Mesenchymal stem cell (in vitro differentiated cells and primary cell): ENCODE results near the gene PCNX4.

Source experiments
- DNase-seq: peaks from one replicate; pipeline ENCODE4 v3.0.0-alpha.2; 2013
- H2AFZ ChIP-seq: one replicate; pipeline ENCODE4 v1.6.1; 2013; ENCODE audit warnings: low read depth, mild to moderate bottlenecking, control low read depth, inconsistent platforms, low read length, moderate library complexity
- H2AK5ac ChIP-seq: 2 replicates; pipeline ENCODE4 v1.6.1; 2013; ENCODE audit warnings: low read length, moderate library complexity, mild to moderate bottlenecking, inconsistent platforms; ENCODE audit not compliant: severe bottlenecking
- H2BK120ac ChIP-seq: one replicate; pipeline ENCODE4 v1.6.1; 2013; ENCODE audit warnings: low read depth, mild to moderate bottlenecking, inconsistent platforms, low read length, moderate library complexity
- H2BK12ac ChIP-seq, 2 experiments: one replicate each; pipeline ENCODE4 v1.6.1; 2013; ENCODE audit warnings: inconsistent platforms in 2 of 2, low read length in 2 of 2, mild to moderate bottlenecking in 2 of 2, moderate library complexity in 2 of 2, control low read depth in 1 of 2
- H2BK15ac ChIP-seq: one replicate; pipeline ENCODE4 v1.6.1; 2013; ENCODE audit warnings: mild to moderate bottlenecking, low read depth, inconsistent platforms; ENCODE audit not compliant: poor library complexity, severe bottlenecking
- H2BK5ac ChIP-seq: 2 replicates; pipeline ENCODE4 v1.6.1; 2013; ENCODE audit warnings: low read depth, mild to moderate bottlenecking, low read length, control low read depth, inconsistent platforms; ENCODE audit not compliant: poor library complexity, severe bottlenecking
- H3K14ac ChIP-seq, 2 experiments: one replicate each; pipeline ENCODE4 v1.6.1; 2013; ENCODE audit warnings: inconsistent platforms in 2 of 2, low read length in 2 of 2, control low read depth in 1 of 2, mild to moderate bottlenecking in 1 of 2, moderate library complexity in 1 of 2
- H3K18ac ChIP-seq, 2 experiments: one replicate each; pipeline ENCODE4 v1.6.1; 2013; ENCODE audit warnings: inconsistent platforms in 2 of 2, low read length in 2 of 2, control low read depth in 1 of 2, low read depth in 1 of 2, mild to moderate bottlenecking in 1 of 2
- H3K23ac ChIP-seq, 2 experiments: one replicate each; pipeline ENCODE4 v1.6.1; 2013; ENCODE audit warnings: inconsistent platforms in 2 of 2, low read length in 2 of 2, mild to moderate bottlenecking in 2 of 2, moderate library complexity in 2 of 2, control low read depth in 1 of 2
- H3K27ac ChIP-seq: 2 replicates; pipeline ENCODE4 v1.5.1; 2013; ENCODE audit warnings: mild to moderate bottlenecking, moderate library complexity, low read length, control low read depth, inconsistent platforms; ENCODE audit not compliant: poor library complexity, severe bottlenecking
- H3K27me3 ChIP-seq, 2 experiments: 2 replicates each; pipeline versions ENCODE4 v1.6.1 to v1.7.0; 2013; ENCODE audit warnings: low read length in 2 of 2, mild to moderate bottlenecking in 2 of 2, moderate library complexity in 2 of 2, control low read depth in 1 of 2, inconsistent platforms in 1 of 2; ENCODE audit not compliant: control insufficient read depth in 1 of 2, insufficient read depth in 1 of 2
- H3K36me3 ChIP-seq, 2 experiments: 2 replicates each; pipeline versions ENCODE4 v1.6.1 to v1.7.0; 2013; ENCODE audit warnings: low read length in 2 of 2, control low read depth in 1 of 2, inconsistent platforms in 1 of 2, low read depth in 1 of 2, mild to moderate bottlenecking in 1 of 2; ENCODE audit not compliant: insufficient read depth in 2 of 2, control insufficient read depth in 1 of 2
- H3K4ac ChIP-seq, 2 experiments: one replicate each; pipeline ENCODE4 v1.6.1; 2013; ENCODE audit warnings: inconsistent platforms in 2 of 2, low read length in 2 of 2, mild to moderate bottlenecking in 2 of 2, moderate library complexity in 2 of 2, control low read depth in 1 of 2, low read depth in 1 of 2
- H3K4me1 ChIP-seq: 2 replicates; pipeline ENCODE4 v1.6.1; 2013; ENCODE audit warnings: low read depth, low read length, control low read depth; ENCODE audit not compliant: control insufficient read depth, insufficient read depth
- H3K4me2 ChIP-seq: 2 replicates; pipeline ENCODE4 v1.6.1; 2013; ENCODE audit warnings: low read length, mild to moderate bottlenecking, inconsistent platforms; ENCODE audit not compliant: poor library complexity, severe bottlenecking
- H3K4me3 ChIP-seq, 2 experiments: 2 replicates each; pipeline versions ENCODE4 v1.5.1 to v1.7.0; 2013; ENCODE audit warnings: low read length in 2 of 2, mild to moderate bottlenecking in 2 of 2, control low read depth in 1 of 2, low read depth in 1 of 2; ENCODE audit not compliant: insufficient read depth in 1 of 2
- H3K79me1 ChIP-seq: replicated peaks from 2 replicates; pipeline ENCODE4 v1.6.1; 2013; ENCODE audit warnings: mild to moderate bottlenecking, control low read depth, low read length, inconsistent platforms; ENCODE audit not compliant: poor library complexity, severe bottlenecking
- H3K9ac ChIP-seq: 2 replicates; pipeline ENCODE4 v1.7.0; 2013; ENCODE audit warnings: mild to moderate bottlenecking, low read length, moderate library complexity
- H3K9me3 ChIP-seq: 2 replicates; pipeline ENCODE4 v1.7.0; 2013; ENCODE audit warnings: mild to moderate bottlenecking, low read length; ENCODE audit not compliant: control insufficient read depth
- H4K8ac ChIP-seq: one replicate; pipeline ENCODE4 v1.6.1; 2013; ENCODE audit warnings: inconsistent platforms, mild to moderate bottlenecking, low read length, moderate library complexity
- H4K91ac ChIP-seq: one replicate; pipeline ENCODE4 v1.6.1; 2013; ENCODE audit warnings: mild to moderate bottlenecking, low read length, inconsistent platforms
- WGBS: methylation state at CpG from one replicate; pipeline ENCODE4 v1.1.7; 2013; ENCODE audit warnings: mixed read lengths; 5-methylcytosine and 5-hydroxymethylcytosine counted together

The PCNX4 gene

GRCh38 chr14:60214415-60215126 is 122.8 kb downstream of the PCNX4 start:
- Histone ChIP-seq H2AFZ (no peak overlapping the region), H3K23ac (no peak overlapping the region), H3K4me3 (no peak overlapping the region)

GRCh38 chr14:60215127-60215444 is 123.4 kb downstream of the PCNX4 start:
- Histone ChIP-seq H3K9ac (no peak overlapping the region), H3K4me1 (no peaks in the 10 kb centered on the region), H3K36me3 (no peaks in the 10 kb centered on the region), H3K18ac (no peak overlapping the region), H3K27me3 (peaks cover 3 to 4% of the 10 kb centered on the region in 2 experiments), H2BK120ac (no peak overlapping the region), H3K4me2 (no peak overlapping the region), H4K91ac (no peak overlapping the region), H2BK5ac (no peak overlapping the region), H3K9me3 (peaks cover 2% of the 10 kb centered on the region), H3K4me3 (no peak overlapping the region), H2AK5ac (no peak overlapping the region), H3K14ac (no peak overlapping the region), H3K23ac (no peak overlapping the region), H3K4ac (no peak overlapping the region), H4K8ac (no peak overlapping the region), H2AFZ (no peak overlapping the region), H2BK12ac (no peak overlapping the region), H2BK15ac (no peak overlapping the region), H3K27ac (no peak overlapping the region), H3K79me1 (no peaks in the 10 kb centered on the region)
- 79% methylated on average over 1 of the region's 2 CpGs for WGBS
- DNase-seq: no peak

More at GRCh38 chr14:60214415-60215126, 122.8 kb downstream of the PCNX4 start:
- Histone ChIP-seq H2BK12ac (no peak overlapping the region), H2BK120ac (no peak overlapping the region), H3K4me1 (no peaks in the 10 kb centered on the region), H3K27ac (no peak overlapping the region), H3K27me3 (peaks cover 2 to 4% of the 10 kb centered on the region in 2 experiments), H4K91ac (no peak overlapping the region), H2AK5ac (no peak overlapping the region), H2BK15ac (no peak overlapping the region), H3K79me1 (no peaks in the 10 kb centered on the region), H4K8ac (no peak overlapping the region), H3K4ac (no peak overlapping the region), H3K14ac (no peak overlapping the region), H3K36me3 (no peaks in the 10 kb centered on the region), H3K9me3 (peaks cover 5% of the 10 kb centered on the region), H3K4me2 (no peak overlapping the region), H3K18ac (no peak overlapping the region), H3K9ac (no peak overlapping the region), H2BK5ac (no peak overlapping the region)
- DNase-seq: no peak
- no CpG with 5 or more reads among the region's 1 CpG for WGBS

GRCh38 chr14:60215520-60216420 is 124.0 kb downstream of the PCNX4 start:
- H3K9ac ChIP-seq: no peak overlapping the region
- no peak overlapping the region for H3K27ac ChIP-seq
- no peak overlapping the region for H2AFZ ChIP-seq
- H3K79me1 ChIP-seq: no peaks in the 10 kb centered on the region
- no peak overlapping the region for H3K23ac ChIP-seq
- H3K18ac ChIP-seq: no peak overlapping the region
- H3K36me3 ChIP-seq: no peaks in the 10 kb centered on the region
- no peak overlapping the region for H4K91ac ChIP-seq
- H4K8ac ChIP-seq: no peak overlapping the region
- no peak overlapping the region for H2BK12ac ChIP-seq
- no peaks in the 10 kb centered on the region for H3K9me3 ChIP-seq
- no peak overlapping the region for H3K14ac ChIP-seq
- H3K4me3 ChIP-seq: no peak overlapping the region
- no peaks in the 10 kb centered on the region for H3K4me1 ChIP-seq
- no peak overlapping the region for H3K4ac ChIP-seq
- H3K27me3 ChIP-seq: peaks cover 3 to 4% of the 10 kb centered on the region in 2 experiments
- no peak overlapping the region for H2BK15ac ChIP-seq
- no peak for DNase-seq
- no peak overlapping the region for H2BK120ac ChIP-seq
- no peak overlapping the region for H2BK5ac ChIP-seq
- 93% methylated on average over 2 of the region's 4 CpGs for WGBS
- H3K4me2 ChIP-seq: no peak overlapping the region
- H2AK5ac ChIP-seq: no peak overlapping the region

- Histone ChIP-seq H3K14ac (no peak overlapping the region), H2AK5ac (no peak overlapping the region), H2BK15ac (no peak overlapping the region), H2BK12ac (no peak overlapping the region), H2BK120ac (no peak overlapping the region), H3K9ac (no peak overlapping the region), H2AFZ (no peak overlapping the region), H3K36me3 (no peaks in the 10 kb centered on the region), H3K79me1 (no peaks in the 10 kb centered on the region), H3K27ac (no peak overlapping the region), H3K9me3 (no peaks in the 10 kb centered on the region), H3K23ac (no peak overlapping the region), H3K4me1 (no peaks in the 10 kb centered on the region), H4K91ac (no peak overlapping the region), H3K4ac (no peak overlapping the region), H3K18ac (no peak overlapping the region), H4K8ac (no peak overlapping the region), H3K27me3 (peaks cover 0 to 3% of the 10 kb centered on the region in 2 experiments), H3K4me2 (no peak overlapping the region), H3K4me3 (no peak overlapping the region), H2BK5ac (no peak overlapping the region)
- WGBS: 75% methylated on average over 3 of the region's 3 CpGs
- DNase-seq: no peak
Observed at GRCh38 chr14:60217713-60218112, 126.0 kb downstream of the PCNX4 start.
